GM19328 (cell line): ENCODE data around the gene XRN1.
"Not testable (repeated sequence)": the region's sequence is repeated elsewhere in the genome, so short reads cannot be mapped to it uniquely, and the experiment has no call there.

ENCODE experiments used
- ATAC-seq: cut with Tn5 transposase; IDR thresholded peaks from one replicate; pipeline ENCODE4 v1.9.1; 2021; ENCODE audit warnings: mild to moderate bottlenecking, moderate library complexity; ENCODE audit not compliant: unreplicated experiment

XRN1 gene

DNA sequence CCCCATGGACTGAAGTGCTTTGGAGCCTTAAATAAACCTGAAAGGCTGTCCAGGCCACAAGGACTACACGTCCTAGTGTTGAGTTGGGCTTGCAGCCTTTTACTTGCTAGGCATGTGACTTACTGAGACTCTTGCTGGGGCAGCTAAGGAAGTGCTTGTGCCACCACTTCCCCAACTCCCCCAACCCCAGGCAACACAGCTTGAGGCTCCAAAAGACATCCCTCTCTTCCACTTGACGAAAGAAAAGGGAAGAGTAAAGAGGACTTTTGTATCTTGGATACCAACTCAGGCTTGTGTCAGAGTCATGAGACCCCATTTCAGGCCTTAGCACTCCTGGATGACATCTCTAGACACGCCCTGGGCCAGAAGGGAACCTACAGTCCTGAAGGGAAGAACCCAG, 109.8 kb downstream of the XRN1 start:
- no peak for ATAC-seq

- ATAC-seq: no peak
Observed at GRCh38 chr3:142332390-142332789, 115.4 kb downstream of the XRN1 start.

GRCh38 chr3:142324275-142324953, 123.4 kb downstream of the XRN1 start:
- ATAC-seq: not testable (repeated sequence)

- ATAC-seq: no peak
Observed at GRCh38 chr3:142319912-142320311, 127.9 kb downstream of the XRN1 start.

DNA sequence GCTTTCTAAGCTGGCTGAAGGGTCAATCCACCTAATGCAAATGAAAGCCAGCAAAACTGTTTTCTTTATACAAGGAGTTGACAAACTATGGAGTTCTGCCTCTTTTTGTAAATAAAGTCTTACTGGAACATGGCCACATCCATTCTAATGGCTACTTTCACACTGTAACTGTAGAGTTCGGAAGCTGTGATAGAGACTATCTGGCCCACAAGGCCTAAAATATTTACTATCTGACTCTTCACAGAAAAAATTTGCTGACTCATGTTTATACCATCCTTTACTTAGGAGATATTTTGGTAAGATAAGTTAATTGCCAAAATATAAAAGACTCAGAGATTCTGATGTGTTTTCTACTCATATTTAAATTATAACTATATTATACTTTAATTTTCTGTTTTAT, 128.7 kb downstream of the XRN1 start:
- ATAC-seq: no peak

DNA sequence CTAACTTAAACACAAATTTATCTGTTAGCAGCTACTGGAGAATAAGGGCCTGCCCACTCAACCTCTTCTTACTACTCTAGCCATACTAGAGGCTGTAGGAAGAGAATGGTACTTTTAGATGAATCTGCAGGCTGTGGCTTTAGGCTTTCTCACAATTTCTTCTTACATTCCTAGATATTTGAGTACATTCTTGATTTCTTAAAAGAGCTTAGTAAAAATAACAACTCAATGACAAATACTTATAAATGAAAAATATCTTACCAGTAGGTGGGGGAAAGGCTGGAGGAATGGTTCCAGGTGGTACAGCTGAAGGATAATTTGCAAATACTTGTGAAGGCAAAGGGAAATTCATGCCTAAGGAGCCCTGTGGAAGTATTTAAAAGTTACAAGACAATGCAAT, 129.5 kb downstream of the XRN1 start:
- ATAC-seq: no peak

DNA sequence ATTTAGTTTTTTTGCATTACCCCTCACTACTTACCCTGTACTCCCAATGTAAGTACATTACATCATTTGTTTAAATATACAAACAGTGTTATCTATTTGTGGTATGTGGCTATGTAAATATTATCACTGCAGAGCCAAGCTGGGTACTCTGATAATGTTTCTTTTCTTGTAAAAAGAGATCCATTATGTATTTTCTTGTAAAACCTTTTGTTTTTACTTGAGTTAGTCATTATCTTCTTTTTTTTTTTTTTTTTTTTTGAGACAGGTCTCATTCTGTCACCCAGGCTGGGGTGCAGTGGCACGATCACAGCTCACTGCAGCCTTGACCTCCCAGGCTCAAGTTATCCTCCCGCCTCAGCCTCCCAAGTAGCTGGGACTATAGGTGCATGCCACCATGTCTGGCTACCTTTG, 131.9 kb downstream of the XRN1 start:
- ATAC-seq: not testable (repeated sequence)

GRCh38 chr3:142315083-142315482, 132.8 kb downstream of the XRN1 start:
- ATAC-seq: no peak

- ATAC-seq: no peak
Observed at GRCh38 chr3:142310439-142310838, 137.4 kb downstream of the XRN1 start.

DNA sequence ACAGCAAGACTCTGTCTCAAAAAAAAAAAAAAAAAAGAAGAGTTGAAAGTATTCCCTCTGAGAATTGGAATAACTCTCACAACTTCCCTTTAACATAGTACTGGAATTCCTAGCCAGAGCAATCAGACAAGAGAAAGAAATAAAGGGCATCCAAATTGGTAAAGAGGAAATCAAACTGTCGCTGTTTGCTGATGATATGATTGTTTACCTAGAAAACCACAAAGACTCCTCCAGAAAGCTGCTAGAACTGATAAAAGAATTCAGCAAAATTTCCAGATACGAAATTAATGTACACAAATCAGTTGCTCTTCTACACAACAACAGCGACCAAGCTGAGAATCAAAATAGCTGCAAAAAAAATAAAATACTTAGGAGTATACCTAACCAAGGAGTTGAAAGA, 145.0 kb downstream of the XRN1 start:
- not testable (repeated sequence) for ATAC-seq

GRCh38 chr3:142298626-142299025, 149.2 kb downstream of the XRN1 start:
- no peak for ATAC-seq

- no peak for ATAC-seq
Observed at GRCh38 chr3:142296507-142296906, 151.3 kb downstream of the XRN1 start.

GRCh38 chr3:142287866-142288638, 159.8 kb downstream of the XRN1 start:
- ATAC-seq: no peak

GRCh38 chr3:142285083-142285517, 162.7 kb downstream of the XRN1 start:
- ATAC-seq: no peak

GRCh38 chr3:142282503-142282902, 165.3 kb downstream of the XRN1 start:
- no peak for ATAC-seq

GRCh38 chr3:142281474-142281873, 166.4 kb downstream of the XRN1 start:
- no peak for ATAC-seq

GRCh38 chr3:142279965-142280590, 167.8 kb downstream of the XRN1 start:
- ATAC-seq: peak; percentile 89

- no peak for ATAC-seq
Observed at GRCh38 chr3:142278451-142278850, 169.4 kb downstream of the XRN1 start.

GRCh38 chr3:142276781-142277180, 171.1 kb downstream of the XRN1 start:
- no peak for ATAC-seq

GRCh38 chr3:142275856-142276255, 172.0 kb downstream of the XRN1 start:
- no peak for ATAC-seq

DNA sequence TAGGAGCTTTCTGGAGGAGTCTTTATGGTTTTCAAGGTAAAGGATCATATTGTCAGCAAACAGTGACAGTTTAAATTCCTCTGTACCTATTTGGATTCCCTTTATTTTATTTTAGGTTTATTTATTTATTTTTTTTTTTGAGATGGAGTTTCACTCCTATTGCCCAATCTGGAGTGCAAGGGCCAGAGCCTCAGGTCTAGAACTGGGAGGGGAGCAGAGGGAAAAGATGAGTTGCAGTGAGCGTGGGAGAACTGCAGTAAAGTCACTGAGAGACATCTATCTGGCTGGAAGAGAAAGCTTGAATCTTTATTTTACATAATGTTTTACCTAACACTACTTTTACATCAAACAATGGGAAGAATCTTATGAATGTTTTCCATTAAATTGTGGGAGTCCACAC, 172.9 kb downstream of the XRN1 start:
- no peak for ATAC-seq

DNA sequence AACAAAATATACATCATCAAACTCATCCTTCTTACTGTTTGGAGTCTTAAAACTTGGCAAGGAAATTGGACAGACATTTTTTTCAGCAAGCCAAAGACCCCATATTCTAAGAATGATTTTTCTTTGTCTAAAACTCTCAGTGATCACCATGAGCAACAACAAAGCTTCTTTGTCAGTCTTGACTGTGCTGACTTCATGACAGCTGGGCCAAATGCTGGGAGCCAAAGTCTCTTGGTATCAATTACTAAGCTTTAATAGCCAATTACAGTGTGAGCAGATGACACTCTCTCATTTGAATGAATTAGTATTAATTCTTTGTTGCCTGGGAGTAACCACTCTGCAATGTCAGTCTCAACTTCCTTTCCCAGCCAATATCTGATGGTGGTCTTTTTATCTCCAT, 174.3 kb downstream of the XRN1 start:
- no peak for ATAC-seq
